HepG2 (cell line): ENCODE results near the gene VASN. TPM values are rescaled to one million over a fixed set of nuclear protein-coding genes. Genes with fewer than 3 reads are reported as not detected.

Experiments
- AGO1 ChIP-seq: fragments of 200-400 bp; formaldehyde crosslinking; IDR thresholded peaks from 2 replicates; pipeline ENCODE4 v1.6.1; 2017; ENCODE audit warnings: mild to moderate bottlenecking, low read depth, low read length, moderate library complexity; ENCODE audit not compliant: poor library complexity, severe bottlenecking
- ATF7 ChIP-seq, 2 experiments: fragments of 450-650 bp in 1 of 2; sonication (generic) in 1 of 2; formaldehyde crosslinking in 1 of 2; IDR thresholded peaks; 2 replicates each; pipeline versions ENCODE4 v1.4.0 to v1.6.1; 2016 to 2020; ENCODE audit warnings: antibody characterized with exemption in 1 of 2, mild to moderate bottlenecking in 1 of 2, missing genetic modification reagents in 1 of 2
- CHD2 ChIP-seq: IDR thresholded peaks from 2 replicates; pipeline ENCODE4 v1.6.1; 2011; ENCODE audit warnings: low read depth, low read length, improper control_type of control experiment
- FOXJ3 ChIP-seq: sonication (generic); formaldehyde crosslinking; IDR thresholded peaks from 2 replicates; pipeline ENCODE4 v1.4.0; 2020; ENCODE audit warnings: missing genetic modification reagents, mild to moderate bottlenecking, borderline replicate concordance
- KAT2B ChIP-seq: fragments of 150-350 bp; IDR thresholded peaks from 2 replicates; pipeline ENCODE4 v1.6.1; 2014; ENCODE audit warnings: low read depth, low read length, borderline replicate concordance
- MIER3 ChIP-seq: IDR thresholded peaks from 2 replicates; pipeline ENCODE4 v1.6.1; 2016; ENCODE audit warnings: missing compliant biosample characterization, borderline replicate concordance
- TBX3 ChIP-seq: fragments of 450-650 bp; IDR thresholded peaks from 2 replicates; pipeline ENCODE4 v1.6.1; 2017; ENCODE audit warnings: antibody characterized with exemption, mild to moderate bottlenecking, inconsistent platforms, borderline replicate concordance
- TOPORS ChIP-seq: sonication (generic); formaldehyde crosslinking; IDR thresholded peaks from 2 replicates; pipeline ENCODE4 v1.8.0; 2023; ENCODE audit warnings: mild to moderate bottlenecking, missing genetic modification reagents
- ZNF124 ChIP-seq: sonication (generic); formaldehyde crosslinking; IDR thresholded peaks from 2 replicates; pipeline ENCODE4 v1.4.0; 2020; ENCODE audit warnings: missing genetic modification reagents
- ZNF136 ChIP-seq: sonication (generic); formaldehyde crosslinking; IDR thresholded peaks from 2 replicates; pipeline ENCODE4 v1.8.1; 2022; ENCODE audit warnings: low read depth, mild to moderate bottlenecking, moderate library complexity, missing genetic modification reagents
- ZNF343 ChIP-seq: sonication (generic); formaldehyde crosslinking; IDR thresholded peaks from 2 replicates; pipeline ENCODE4 v1.4.0; 2020; ENCODE audit warnings: mild to moderate bottlenecking, missing genetic modification reagents
- ZNF614 ChIP-seq: IDR thresholded peaks from 2 replicates; pipeline ENCODE4 v1.6.1; 2018; ENCODE audit warnings: missing biosample characterization, missing genetic modification reagents, inconsistent platforms, borderline replicate concordance
- ZNF670 ChIP-seq: sonication (generic); formaldehyde crosslinking; IDR thresholded peaks from 2 replicates; pipeline ENCODE4 v1.8.0; 2022; ENCODE audit warnings: mild to moderate bottlenecking, missing genetic modification reagents, borderline replicate concordance
- ZNF761 ChIP-seq: sonication (generic); formaldehyde crosslinking; conservative IDR thresholded peaks from 2 replicates; pipeline ENCODE4 v1.4.0; 2020; ENCODE audit warnings: mild to moderate bottlenecking, missing genetic modification reagents
- ZNF768 ChIP-seq: sonication (generic); formaldehyde crosslinking; IDR thresholded peaks from 2 replicates; pipeline ENCODE4 v1.4.0; 2020; ENCODE audit warnings: missing genetic modification reagents
- ZNF790 ChIP-seq: sonication (generic); formaldehyde crosslinking; IDR thresholded peaks from 2 replicates; pipeline ENCODE4 v1.8.0; 2022; ENCODE audit warnings: missing genetic modification reagents, mild to moderate bottlenecking, borderline replicate concordance
- ZNF891 ChIP-seq: sonication (generic); formaldehyde crosslinking; IDR thresholded peaks from 2 replicates; pipeline ENCODE4 v1.5.0; 2020; ENCODE audit warnings: mild to moderate bottlenecking, missing genetic modification reagents
- polyA plus RNA-seq, 8 experiments: library from polyadenylated mRNA; depleted of rRNA in 3 of 8; stranded (reverse) in 7 of 8; unstranded in 1 of 8; fragments of >200 nt; fragmentation: Illumina TruSeq in 4 of 8; extraction: Trizol in 4 of 8; gene quantifications; 2 replicates each; pipeline versions ENCODE4 v1.2.1 to v1.2.3, GENCODE V29; 2011 to 2016; ENCODE audit warnings: low read depth in 4 of 8, missing spikeins in 1 of 8, mixed read lengths in 1 of 8; ENCODE audit not compliant: insufficient read depth in 1 of 8
- total RNA-seq, 5 experiments: library from RNA; depleted of rRNA; stranded (reverse); fragments of >200 nt; fragmentation: Illumina TruSeq; extraction: Trizol; gene quantifications; 2 replicates each; pipeline ENCODE4 v1.2.3, GENCODE V29; 2016; ENCODE audit warnings: low read depth in 1 of 5
- TF ChIP-seq, protein P1 (sequence below): sonication (generic); formaldehyde crosslinking; IDR thresholded peaks from 2 replicates; pipeline ENCODE4 v1.9.0; 2022; ENCODE audit warnings: missing genetic modification reagents, mild to moderate bottlenecking, borderline replicate concordance
- TF ChIP-seq, protein P2 (sequence below): sonication (generic); formaldehyde crosslinking; IDR thresholded peaks from 2 replicates; pipeline ENCODE4 v1.4.0; 2020; ENCODE audit warnings: low read depth, mild to moderate bottlenecking, missing genetic modification reagents
- TF ChIP-seq, protein P3 (sequence below): sonication (generic); formaldehyde crosslinking; IDR thresholded peaks from 2 replicates; pipeline ENCODE4 v1.4.0; 2020; ENCODE audit warnings: missing genetic modification reagents

VASN gene
- total and polyA plus RNA-seq, 2 of the 13 experiments (the other 11 are each of a cell fraction or from before 2014, with no cell fraction given) = 8.4 to 18.2 TPM

DNA sequence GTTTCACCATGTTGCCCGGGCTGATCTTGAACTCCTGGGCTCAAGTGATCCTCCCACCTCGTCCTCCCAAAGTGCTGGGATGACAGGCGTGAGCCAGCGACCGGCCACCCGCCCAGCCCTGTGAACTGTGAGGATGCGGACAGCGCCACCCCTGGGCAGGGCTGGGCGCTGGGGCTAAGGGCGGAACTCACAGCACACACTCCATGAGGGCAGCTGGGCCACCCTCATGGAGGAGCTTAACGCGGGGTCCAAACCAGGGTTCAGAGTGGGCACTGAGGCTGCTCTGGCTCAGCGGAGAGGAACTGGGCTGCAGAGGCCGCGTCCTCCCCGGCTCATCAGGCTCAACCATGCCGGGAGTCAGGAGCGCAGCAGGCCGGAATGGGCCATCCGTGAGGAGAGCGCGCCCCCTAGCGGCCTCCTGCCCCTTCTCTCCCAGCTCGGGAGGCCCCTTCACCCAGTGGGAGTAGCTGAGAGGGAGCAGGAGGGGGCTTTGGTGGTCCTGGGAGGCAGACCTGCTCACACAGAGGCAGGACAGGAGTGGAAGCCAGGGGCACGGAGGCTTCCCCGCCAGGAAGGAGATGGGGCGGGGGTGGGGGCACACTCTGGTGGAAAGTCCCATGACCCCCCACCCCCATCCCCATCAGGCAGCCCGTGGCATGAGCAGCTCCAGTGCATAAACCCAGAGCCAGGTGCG, 30.9 kb downstream of the VASN start (continued):
- TF ChIP-seq, protein P1, sequence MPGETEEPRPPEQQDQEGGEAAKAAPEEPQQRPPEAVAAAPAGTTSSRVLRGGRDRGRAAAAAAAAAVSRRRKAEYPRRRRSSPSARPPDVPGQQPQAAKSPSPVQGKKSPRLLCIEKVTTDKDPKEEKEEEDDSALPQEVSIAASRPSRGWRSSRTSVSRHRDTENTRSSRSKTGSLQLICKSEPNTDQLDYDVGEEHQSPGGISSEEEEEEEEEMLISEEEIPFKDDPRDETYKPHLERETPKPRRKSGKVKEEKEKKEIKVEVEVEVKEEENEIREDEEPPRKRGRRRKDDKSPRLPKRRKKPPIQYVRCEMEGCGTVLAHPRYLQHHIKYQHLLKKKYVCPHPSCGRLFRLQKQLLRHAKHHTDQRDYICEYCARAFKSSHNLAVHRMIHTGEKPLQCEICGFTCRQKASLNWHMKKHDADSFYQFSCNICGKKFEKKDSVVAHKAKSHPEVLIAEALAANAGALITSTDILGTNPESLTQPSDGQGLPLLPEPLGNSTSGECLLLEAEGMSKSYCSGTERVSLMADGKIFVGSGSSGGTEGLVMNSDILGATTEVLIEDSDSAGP (CRISPR knock-in tag) = peak; percentile 48; the same call in 1 of the 2 replicates
- TF ChIP-seq ZNF790 (no peak), ZNF768 (CRISPR knock-in tag) (peak; percentile 61; the same call in 1 of the 2 replicates), ZNF124 (CRISPR knock-in tag) (no peak), ZNF343 (CRISPR knock-in tag) (peak; percentile 61; the same call in 1 of the 2 replicates), CHD2 (no peak), ZNF670 (CRISPR knock-in tag) (no peak), TBX3 (no peak), TOPORS (CRISPR knock-in tag) (no peak), FOXJ3 (no peak), ZNF614 (CRISPR knock-in tag) (no peak), ZNF761 (CRISPR knock-in tag) (0 out of 2 replicates have a peak, but pooled peaks have one; percentile 51), ATF7 (IDR thresholded peaks at IDR 0.05) (no peak), ATF7 (CRISPR knock-in tag; IDR thresholded peaks at IDR 0.05) (no peak), AGO1 (peak; percentile 68), ZNF891 (peak; percentile 77; the same call in 1 of the 2 replicates), KAT2B (no peak), MIER3 (CRISPR knock-in tag) (no peak), ZNF136 (CRISPR knock-in tag) (no peak)
- TF ChIP-seq, protein P2, sequence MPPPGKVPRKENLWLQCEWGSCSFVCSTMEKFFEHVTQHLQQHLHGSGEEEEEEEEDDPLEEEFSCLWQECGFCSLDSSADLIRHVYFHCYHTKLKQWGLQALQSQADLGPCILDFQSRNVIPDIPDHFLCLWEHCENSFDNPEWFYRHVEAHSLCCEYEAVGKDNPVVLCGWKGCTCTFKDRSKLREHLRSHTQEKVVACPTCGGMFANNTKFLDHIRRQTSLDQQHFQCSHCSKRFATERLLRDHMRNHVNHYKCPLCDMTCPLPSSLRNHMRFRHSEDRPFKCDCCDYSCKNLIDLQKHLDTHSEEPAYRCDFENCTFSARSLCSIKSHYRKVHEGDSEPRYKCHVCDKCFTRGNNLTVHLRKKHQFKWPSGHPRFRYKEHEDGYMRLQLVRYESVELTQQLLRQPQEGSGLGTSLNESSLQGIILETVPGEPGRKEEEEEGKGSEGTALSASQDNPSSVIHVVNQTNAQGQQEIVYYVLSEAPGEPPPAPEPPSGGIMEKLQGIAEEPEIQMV (CRISPR knock-in tag) = peak; percentile 54; the same call in 1 of the 2 replicates
- TF ChIP-seq, protein P3, sequence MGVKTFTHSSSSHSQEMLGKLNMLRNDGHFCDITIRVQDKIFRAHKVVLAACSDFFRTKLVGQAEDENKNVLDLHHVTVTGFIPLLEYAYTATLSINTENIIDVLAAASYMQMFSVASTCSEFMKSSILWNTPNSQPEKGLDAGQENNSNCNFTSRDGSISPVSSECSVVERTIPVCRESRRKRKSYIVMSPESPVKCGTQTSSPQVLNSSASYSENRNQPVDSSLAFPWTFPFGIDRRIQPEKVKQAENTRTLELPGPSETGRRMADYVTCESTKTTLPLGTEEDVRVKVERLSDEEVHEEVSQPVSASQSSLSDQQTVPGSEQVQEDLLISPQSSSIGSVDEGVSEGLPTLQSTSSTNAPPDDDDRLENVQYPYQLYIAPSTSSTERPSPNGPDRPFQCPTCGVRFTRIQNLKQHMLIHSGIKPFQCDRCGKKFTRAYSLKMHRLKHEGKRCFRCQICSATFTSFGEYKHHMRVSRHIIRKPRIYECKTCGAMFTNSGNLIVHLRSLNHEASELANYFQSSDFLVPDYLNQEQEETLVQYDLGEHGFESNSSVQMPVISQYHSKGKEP (CRISPR knock-in tag) = no peak
